Measurements from ENCODE around the gene IRAK1.
"Not testable (repeated sequence)": the region's sequence is repeated elsewhere in the genome, so short reads cannot be mapped to it uniquely, and the experiment has no call there.

The IRAK1 gene

GRCh38 chrX:154018518-154019060, 1.1 kb downstream of the IRAK1 start:
- DNase-seq = no peak

DNA sequence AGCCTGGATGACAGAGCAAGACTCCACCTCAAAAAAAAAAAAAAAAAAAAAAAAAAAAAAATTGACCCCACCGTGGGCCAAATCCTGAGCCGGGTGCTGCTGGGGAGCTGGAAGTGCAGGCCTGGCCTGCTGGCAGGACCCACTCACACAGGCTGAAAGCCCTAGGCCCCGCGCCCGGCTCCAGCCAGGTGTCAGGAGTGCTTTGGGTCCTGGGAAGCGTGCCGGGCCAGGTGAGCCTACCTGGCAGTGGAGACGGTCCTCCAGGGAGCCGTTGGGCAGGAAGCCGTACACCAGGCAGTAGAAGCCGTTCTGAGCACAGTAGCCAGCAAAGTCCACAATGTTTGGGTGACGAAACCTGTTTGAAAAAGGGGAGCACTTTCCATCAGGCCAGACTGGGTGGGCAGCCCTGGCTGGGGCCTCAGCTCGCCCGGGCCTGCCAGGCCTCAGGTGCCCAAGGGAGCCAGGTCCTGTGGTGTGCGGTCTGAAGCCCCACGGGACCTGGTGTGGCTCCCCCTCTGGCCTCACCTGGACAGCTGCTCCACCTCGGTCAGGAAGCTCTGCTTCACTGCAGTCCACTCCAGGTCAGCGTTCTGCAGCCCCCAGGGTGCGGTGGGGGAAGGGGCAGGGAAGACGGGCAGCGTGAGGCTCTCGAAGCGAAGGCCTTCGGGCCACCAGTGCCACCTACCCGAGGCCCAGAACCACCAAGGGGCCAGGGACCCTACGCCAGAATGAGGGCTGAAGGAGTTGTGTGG, 1.8 kb downstream of the IRAK1 start:
- DNase-seq = no peak

DNA sequence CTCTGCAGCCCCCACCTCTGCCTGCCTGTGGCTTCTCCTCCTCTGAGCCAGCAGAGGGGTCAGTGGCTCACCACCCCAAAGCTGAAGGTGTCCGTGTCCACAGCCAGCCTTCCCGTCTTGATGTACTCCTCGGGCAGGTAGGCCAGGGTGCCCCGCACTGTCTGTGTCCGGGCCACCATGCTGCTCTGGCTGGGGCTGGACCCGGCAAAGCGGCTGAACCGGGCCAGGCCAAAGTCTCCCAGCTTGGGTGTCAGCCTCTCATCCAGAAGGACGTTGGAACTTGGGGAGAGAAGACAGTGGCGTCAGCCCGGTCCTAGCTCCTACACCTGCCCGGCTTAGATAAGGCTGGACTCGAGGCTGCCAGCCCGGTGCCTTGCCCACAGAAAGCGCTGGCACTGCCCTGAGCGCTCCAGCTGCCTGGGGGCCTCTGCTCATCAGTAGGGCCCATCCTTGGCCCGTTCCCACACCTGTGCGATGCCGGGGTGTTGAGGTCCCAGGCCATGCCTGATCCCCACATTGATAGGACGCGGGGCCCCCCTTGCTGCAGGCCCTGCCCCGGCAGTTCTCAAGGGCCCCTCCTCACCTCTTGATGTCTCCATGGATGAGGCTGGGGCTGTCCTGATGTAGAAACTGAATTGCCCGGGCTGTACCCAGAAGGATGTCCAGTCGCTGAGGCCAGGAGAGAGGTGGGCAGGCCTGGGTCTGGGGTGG, 3.2 kb downstream of the IRAK1 start:
- DNase-seq = no peak

GRCh38 chrX:154015581-154016264, 4.0 kb downstream of the IRAK1 start:
- no peak for DNase-seq

- DNase-seq = no peak
Observed at GRCh38 chrX:154014429-154015380, 5.0 kb downstream of the IRAK1 start.

DNA sequence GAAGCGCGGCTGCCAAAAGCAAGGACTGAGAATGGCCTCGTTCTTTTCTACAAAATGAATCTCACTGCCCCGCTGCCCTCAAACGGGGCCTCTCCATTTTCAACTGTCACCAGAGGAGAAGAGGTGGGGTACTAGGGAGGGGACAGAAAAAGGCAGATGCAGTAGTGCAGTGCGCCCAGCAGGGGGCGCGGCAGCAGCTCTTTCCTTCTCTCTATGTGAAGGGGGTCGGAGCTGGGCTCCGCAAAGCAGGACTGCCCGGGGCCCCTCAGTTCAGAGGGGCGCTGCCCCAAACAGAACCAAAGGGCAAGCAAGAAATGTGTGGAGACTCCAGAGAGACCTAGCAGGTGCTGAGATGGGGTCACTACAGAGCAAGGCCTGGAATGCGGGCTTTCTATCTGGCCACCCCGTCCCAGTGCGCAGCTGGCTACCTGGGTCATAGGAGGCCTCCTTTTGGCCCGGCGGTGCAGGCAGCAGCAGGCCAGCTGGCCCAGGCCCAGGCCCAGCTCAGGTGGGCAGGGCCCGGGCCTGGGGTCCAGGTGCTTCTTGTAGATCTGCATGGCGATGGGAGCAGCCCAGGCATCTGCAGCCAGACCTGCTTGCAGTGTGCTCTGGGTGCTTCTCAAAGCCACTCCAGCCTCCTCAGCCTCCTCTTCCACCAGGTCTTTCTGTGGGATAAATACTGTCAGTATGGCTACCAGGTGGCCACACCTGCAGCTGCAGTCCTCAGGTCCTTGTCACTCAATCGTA, 5.9 kb downstream of the IRAK1 start:
- no peak for DNase-seq

- no peak for DNase-seq
Observed at GRCh38 chrX:154013001-154013421, 6.7 kb downstream of the IRAK1 start.

DNA sequence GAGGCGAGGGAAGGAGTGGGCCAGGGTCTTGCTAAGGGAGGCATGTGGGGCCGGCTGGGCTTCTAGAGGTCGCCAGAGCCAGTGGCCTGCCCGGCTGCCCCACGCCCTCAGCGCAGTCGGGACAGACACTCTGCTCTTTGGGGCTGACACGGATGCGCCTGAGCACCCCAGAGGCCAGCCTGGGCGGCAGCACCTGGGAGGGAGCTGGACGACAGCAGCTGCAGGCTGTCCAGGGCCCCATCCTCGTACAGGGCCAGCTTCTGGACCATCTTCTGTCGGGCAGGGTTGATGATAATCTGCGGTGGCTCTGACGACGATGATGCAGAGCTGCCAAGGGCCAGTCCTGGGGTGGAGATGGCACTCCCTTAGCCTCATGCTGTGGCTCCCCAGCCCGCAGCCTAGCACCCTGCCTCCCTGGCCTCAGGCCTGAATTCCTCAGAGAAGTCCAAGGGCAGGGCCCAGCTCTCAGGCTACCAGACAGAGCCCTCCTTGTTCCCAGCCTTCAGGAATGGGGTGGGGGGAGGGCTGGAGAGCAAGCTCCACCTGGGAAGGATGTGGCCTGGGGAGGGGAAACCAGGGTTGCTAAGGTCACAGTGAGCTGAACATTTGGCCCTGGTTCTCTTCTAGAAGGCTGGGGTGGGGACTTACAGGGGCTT, 7.2 kb downstream of the IRAK1 start:
- DNase-seq = no peak

DNA sequence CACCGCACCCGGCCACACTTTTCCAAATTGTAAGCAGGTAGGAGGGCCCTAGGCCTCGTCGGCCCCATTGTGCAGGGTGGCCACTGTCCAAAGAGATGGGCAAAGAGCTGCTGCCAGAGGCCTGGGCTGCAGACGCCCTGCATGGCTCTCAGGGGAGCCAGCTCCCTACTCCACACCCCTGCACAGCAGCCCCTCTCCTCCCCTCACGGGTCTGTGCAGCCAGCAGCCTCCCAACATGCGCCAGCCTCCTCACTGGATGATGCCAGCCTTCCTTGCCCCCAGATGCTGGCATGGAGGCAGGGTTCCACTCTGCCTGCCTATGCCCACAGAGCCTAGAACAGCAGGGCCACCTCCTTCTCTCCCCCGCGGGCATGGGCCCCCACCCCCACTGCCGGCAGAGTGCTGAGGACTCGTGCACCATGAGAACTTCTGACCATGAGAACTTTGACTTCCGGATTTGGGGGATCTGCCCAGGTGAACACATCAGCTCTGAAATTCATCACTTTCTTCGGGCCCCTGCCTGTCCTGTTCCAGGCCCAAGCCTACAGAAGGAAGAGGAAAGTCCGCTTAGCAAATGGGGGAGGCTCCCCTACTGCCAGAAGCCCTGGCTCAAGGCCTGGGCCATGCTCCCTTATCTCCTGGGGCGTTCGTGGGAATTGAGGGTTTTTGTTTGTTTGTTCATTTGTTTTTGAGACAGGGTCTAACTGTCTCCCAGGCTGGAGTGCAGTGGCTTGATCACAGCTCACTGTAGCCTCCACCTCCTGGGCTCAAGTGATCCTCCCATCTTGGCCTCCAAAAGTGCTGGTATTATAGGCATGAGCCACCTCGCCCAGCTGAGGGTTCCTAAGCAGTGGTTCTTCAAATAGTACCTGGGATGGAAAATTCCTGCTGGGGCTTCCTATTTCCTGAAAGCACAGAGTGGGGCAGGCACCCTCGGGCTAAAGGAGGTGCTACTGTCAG, 8.0 kb downstream of the IRAK1 start:
- no peak for DNase-seq

DNA sequence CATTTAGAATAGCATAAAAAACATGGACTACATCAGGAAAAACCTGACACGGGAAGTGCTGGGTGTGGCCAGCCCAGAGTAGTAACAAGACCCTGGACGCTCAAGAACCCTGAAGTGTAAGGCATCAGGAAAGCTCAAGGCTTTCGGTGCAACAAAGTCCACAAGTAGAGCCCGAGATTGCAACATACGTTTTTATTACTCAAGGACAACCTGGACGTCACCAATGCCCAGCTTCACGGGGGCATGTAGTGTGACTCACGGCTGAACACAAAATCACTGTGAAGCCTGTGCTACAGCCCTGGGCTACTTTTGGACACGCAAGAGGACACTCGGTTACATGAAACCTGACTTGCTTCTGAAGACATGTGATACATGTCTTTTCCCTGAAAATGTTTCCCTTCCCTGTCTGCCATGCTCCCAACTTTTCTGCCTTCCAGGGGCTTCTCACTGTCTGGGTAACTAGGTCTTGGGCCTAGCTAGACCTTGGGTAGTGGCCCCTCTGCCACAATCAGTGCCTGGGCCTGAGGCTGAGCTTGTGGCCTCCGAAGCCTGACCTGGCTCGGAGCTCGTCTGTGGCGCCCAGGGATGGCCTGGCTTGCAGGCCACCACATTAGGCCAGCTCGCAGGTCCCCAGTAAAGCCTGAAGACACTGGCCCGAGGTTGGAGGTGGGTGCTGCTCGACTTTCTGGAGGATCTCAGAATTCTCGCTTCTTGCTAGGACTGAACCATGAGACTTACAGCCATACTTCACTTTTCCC, 9.2 kb downstream of the IRAK1 start:
- DNase-seq = no peak

DNA sequence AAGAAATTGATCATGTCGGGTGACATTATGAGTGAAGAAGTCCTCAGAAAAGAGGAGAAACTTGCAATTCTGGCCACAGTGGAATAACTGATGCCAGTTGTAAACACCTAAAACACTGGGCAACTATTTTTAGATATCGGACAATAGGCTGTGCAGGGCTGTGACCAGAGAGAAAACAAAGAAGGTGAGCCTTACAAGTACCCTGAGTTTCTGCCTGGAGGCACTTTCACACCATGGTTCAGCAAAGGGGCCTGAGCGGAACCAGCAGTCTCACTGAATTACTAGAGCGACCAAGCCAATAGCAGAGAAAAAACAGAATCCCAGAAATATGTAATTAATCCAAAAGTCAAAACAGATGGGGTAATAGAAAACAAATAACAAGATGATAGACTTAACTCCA, 11.2 kb downstream of the IRAK1 start:
- DNase-seq = no peak

DNA sequence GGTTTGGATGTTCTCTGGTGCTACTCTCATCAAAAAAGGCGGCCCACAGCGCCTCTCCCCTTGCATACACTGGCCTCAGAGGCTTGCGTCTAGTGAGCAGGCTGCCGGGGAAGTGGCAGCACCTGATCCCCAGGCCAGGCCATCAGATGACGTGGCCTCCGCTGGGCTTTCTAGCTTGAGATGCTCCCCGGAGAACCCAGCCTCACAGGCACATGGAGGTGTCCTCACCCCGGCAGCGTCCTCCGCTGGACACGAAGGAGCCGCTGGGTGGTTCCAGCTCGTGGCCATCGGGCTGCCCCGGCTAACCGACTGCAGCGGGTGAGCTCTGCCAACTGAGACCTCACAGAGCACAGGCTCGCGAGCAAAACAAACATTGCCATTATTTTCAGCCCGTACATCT, 12.8 kb downstream of the IRAK1 start:
- DNase-seq = no peak

DNA sequence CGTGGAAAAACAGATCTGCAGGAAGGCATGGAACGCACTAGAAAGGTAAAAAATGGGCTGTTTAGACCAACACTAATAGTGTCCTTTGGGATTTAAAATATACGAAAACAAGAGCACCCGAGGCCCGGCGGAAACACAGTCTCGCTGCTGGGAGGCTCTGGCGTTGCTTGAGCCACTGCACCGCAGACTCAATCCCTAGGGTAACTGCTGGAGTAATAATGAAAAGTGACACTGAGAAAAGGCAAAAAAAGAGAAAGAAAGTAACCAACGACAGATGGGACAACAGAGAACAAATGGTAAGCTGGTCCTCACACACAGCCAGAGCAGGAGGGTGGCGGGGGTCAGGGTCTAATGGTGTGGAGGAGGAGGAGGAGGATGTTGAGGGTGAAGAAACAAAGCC, 15.4 kb downstream of the IRAK1 start:
- peak; percentile 21 for DNase-seq

DNA sequence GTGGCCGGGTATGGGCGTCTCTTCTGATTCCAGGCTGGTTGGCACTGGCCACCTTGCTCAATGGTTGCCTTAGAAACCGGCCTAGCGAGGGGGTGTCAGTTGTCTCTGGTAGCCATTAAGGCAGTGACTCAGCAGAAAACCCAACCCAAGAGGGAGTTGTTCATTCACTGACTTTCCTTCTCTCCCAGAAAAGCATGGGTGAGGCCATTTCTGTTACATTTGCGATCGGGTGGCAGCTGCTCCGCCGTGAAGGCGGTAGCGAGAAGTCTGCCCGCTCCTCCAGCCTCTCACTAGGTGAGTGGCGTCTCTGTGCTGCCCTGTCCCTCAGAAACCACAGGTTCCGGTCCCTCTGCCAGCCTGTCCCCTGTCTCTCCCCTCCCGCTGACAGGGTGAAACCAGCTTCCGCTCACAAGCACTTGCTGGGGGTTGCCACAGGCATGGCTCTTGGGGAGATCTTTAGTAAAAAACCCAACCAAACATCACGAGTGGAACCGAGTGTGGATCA, 17.4 kb downstream of the IRAK1 start:
- DNase-seq = no peak

DNA sequence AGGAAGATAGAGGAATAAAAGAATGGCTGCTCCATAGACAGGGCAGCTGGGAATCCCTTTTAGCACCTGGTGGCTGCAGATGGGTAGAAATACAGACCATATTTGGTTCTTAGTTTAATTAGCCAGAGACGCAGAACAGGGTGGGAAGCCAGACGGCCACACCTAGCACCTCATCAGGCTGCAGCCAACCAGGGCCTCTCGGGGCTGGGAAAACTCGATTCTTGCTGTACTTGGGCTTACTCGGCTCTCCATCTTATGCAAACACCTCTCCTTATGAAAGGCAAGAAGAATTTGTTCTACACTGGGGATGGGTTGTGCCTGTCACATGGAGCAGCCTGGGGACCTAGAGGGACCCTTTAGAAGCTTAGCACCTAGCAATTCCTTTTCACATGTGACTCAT, 19.7 kb downstream of the IRAK1 start:
- DNase-seq = peak; percentile 54

DNA sequence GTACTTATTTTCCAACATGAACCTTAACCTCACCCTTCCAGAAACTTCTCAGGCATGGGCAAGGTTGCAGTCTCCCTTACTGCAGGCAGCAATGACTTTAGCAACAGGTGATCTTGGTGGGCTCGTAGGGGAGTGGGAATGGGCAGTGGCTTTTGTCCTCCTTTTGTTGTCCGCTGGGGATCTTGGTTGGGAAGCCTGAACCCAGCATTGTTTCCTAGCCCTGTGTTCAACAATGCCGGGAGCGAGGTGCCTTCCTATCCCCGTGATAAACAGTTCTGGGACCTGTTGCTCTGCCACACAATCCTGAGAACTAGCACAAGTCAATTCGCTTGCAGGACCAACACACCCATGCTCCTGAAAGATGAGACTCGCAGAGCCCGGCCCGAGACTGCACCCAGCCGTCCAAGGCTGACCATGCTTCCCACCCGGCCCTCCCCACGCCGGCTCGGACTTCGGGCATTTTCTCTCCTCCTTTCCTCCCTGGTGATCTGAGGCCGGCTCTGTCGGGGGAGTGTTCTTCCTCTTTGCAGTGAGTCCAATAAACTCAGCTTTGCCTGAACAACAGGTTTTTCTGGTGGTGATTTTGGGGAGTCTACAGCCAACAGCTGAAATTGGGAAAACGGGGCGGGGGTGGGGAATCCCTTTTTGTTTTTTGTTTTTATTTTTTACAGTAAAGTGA, 20.2 kb downstream of the IRAK1 start:
- DNase-seq = no peak

DNA sequence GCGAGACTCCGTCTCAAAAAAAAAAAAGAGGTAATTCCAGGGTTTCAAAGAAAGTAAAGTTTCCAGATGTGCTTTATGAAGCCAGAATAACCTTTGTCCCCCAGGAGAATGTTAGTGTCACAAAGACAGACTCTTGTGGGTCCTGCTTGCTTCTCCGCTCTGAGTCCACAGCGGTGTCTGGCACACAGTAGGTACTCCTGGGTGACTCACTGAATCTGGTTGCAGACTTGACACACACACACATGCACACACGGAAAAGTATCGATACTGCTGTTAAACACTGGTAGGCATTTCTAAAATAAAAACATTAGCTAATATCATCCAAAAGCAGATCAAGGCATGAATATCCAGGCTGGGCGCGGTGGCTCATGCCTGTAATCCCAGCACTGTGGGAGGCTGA, 24.2 kb downstream of the IRAK1 start:
- DNase-seq = no peak

GRCh38 chrX:153994398-153994797, 25.3 kb downstream of the IRAK1 start:
- DNase-seq = not testable (repeated sequence)
